GM12878 (cell line): ENCODE measurements around the gene H1-8.

Experiments
- CHD2 ChIP-seq: IDR thresholded peaks from 2 replicates; pipeline ENCODE4 v1.6.1; 2011; ENCODE audit warnings: low read depth, low read length, improper control_type of control experiment, borderline replicate concordance
- EGR1 ChIP-seq, 2 experiments: IDR thresholded peaks; 1 replicate in 1 of 2; 2 replicates in 1 of 2; pipeline ENCODE4 v1.6.1; 2011 to 2012; ENCODE audit warnings: low read depth in 2 of 2, low read length in 2 of 2, borderline replicate concordance in 1 of 2, mild to moderate bottlenecking in 1 of 2, moderate library complexity in 1 of 2
- EZH2 ChIP-seq: IDR thresholded peaks from 2 replicates; pipeline ENCODE4 v1.6.1; 2012; ENCODE audit warnings: low read depth, mild to moderate bottlenecking, control low read depth, inconsistent platforms, low read length, borderline replicate concordance; ENCODE audit not compliant: control insufficient read depth
- FOXK2 ChIP-seq: fragments of 450-650 bp; IDR thresholded peaks from 2 replicates; pipeline ENCODE4 v1.6.1; 2017; ENCODE audit warnings: mild to moderate bottlenecking, moderate library complexity
- LARP7 ChIP-seq: fragments of 450-650 bp; IDR thresholded peaks from 2 replicates; pipeline ENCODE4 v1.6.1; 2017; ENCODE audit warnings: mild to moderate bottlenecking
- PBX3 ChIP-seq: IDR thresholded peaks from 2 replicates; pipeline ENCODE4 v1.6.1; 2011; ENCODE audit warnings: mild to moderate bottlenecking, low read depth, low read length, moderate library complexity; ENCODE audit not compliant: insufficient replicate concordance
- POLR2A ChIP-seq: IDR thresholded peaks from 2 replicates; pipeline ENCODE4 v1.6.1; 2011; ENCODE audit warnings: low read depth, mild to moderate bottlenecking, low read length
- POU2F2 ChIP-seq: IDR thresholded peaks from 3 replicates; pipeline ENCODE4 v1.6.1; 2011; ENCODE audit warnings: low read depth, mild to moderate bottlenecking, low read length, borderline replicate concordance
- SIN3A ChIP-seq: IDR thresholded peaks from 2 replicates; pipeline ENCODE4 v1.6.1; 2012; ENCODE audit warnings: low read depth, low read length, improper control_type of control experiment
- SPI1 ChIP-seq: IDR thresholded peaks from 2 replicates; pipeline ENCODE4 v1.6.1; 2011; ENCODE audit warnings: low read depth, mild to moderate bottlenecking, low read length, moderate library complexity, borderline replicate concordance; ENCODE audit not compliant: insufficient read depth
- ZBTB33 ChIP-seq: fragments of 450-650 bp; IDR thresholded peaks from 2 replicates; pipeline ENCODE4 v1.6.1; 2017; ENCODE audit warnings: mild to moderate bottlenecking
- TF ChIP-seq, protein P1 (sequence below): fragments of 450-650 bp; formaldehyde crosslinking; IDR thresholded peaks from 2 replicates; pipeline ENCODE4 v1.4.0; 2022; ENCODE audit warnings: mild to moderate bottlenecking, moderate library complexity
- TF ChIP-seq, protein P2 (sequence below), 3 experiments: IDR thresholded peaks in 2 of 3; conservative IDR thresholded peaks in 1 of 3; 2 replicates each; pipeline ENCODE4 v1.5.1; 2011; ENCODE audit warnings: low read depth in 3 of 3, low read length in 3 of 3, mild to moderate bottlenecking in 3 of 3, control low read depth in 2 of 3, moderate library complexity in 2 of 3, inconsistent platforms in 1 of 3, mixed read lengths in 1 of 3; ENCODE audit not compliant: control insufficient read depth in 2 of 3, insufficient read depth in 1 of 3; ENCODE audit errors: extremely low read depth in 1 of 3
- TF ChIP-seq, protein P3 (sequence below): fragments of 150-350 bp; IDR thresholded peaks from 2 replicates; pipeline ENCODE4 v1.6.1; 2016; ENCODE audit warnings: low read depth, low read length

DNA sequence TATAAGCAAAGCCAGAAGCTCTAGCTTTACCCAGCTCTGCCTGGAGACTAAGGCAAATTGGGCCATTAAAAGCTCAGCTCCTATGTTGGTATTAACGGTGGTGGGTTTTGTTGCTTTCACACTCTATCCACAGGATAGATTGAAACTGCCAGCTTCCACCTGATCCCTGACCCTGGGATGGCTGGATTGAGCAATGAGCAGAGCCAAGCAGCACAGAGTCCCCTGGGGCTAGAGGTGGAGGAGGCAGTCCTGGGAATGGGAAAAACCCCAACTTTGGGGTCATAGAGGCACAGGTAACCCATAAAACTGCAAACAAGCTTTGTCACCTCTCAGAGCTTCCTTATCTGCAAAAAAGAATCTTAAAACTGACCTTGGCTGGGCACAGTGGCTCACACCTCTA lies 7.9 kb upstream of the H1-8 start:
- TF ChIP-seq EZH2 (no peak), EGR1 (IDR thresholded peaks at IDR 0.05; ENCODE audit: borderline replicate concordance in 1 of 2, low read depth in 2 of 2, low read length in 2 of 2) (no peak), ZBTB33 (no peak), CHD2 (no peak), FOXK2 (no peak), SIN3A (no peak), SPI1 (no peak), PBX3 (no peak), POU2F2 (no peak), POLR2A (no peak), LARP7 (no peak)
- TF ChIP-seq, protein P1, sequence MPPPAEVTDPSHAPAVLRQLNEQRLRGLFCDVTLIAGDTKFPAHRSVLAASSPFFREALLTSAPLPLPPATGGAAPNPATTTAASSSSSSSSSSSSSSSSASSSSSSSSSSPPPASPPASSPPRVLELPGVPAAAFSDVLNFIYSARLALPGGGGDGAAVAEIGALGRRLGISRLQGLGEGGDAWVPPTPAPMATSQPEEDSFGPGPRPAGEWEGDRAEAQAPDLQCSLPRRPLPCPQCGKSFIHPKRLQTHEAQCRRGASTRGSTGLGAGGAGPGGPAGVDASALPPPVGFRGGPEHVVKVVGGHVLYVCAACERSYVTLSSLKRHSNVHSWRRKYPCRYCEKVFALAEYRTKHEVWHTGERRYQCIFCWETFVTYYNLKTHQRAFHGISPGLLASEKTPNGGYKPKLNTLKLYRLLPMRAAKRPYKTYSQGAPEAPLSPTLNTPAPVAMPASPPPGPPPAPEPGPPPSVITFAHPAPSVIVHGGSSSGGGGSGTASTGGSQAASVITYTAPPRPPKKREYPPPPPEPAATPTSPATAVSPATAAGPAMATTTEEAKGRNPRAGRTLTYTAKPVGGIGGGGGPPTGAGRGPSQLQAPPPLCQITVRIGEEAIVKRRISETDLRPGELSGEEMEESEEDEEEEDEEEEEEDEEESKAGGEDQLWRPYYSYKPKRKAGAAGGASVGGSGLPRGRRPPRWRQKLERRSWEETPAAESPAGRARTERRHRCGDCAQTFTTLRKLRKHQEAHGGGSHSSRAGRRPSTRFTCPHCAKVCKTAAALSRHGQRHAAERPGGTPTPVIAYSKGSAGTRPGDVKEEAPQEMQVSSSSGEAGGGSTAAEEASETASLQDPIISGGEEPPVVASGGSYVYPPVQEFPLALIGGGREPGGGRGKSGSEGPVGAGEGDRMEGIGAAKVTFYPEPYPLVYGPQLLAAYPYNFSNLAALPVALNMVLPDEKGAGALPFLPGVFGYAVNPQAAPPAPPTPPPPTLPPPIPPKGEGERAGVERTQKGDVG (CRISPR knock-in tag): no peak
- TF ChIP-seq, protein P2, sequence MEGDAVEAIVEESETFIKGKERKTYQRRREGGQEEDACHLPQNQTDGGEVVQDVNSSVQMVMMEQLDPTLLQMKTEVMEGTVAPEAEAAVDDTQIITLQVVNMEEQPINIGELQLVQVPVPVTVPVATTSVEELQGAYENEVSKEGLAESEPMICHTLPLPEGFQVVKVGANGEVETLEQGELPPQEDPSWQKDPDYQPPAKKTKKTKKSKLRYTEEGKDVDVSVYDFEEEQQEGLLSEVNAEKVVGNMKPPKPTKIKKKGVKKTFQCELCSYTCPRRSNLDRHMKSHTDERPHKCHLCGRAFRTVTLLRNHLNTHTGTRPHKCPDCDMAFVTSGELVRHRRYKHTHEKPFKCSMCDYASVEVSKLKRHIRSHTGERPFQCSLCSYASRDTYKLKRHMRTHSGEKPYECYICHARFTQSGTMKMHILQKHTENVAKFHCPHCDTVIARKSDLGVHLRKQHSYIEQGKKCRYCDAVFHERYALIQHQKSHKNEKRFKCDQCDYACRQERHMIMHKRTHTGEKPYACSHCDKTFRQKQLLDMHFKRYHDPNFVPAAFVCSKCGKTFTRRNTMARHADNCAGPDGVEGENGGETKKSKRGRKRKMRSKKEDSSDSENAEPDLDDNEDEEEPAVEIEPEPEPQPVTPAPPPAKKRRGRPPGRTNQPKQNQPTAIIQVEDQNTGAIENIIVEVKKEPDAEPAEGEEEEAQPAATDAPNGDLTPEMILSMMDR (IDR thresholded peaks at IDR 0.05 in 2 of 3, conservative IDR thresholded peaks at IDR 0.05 in 1 of 3; ENCODE audit: control insufficient read depth in 2 of 3, extremely low read depth in 1 of 3, insufficient read depth in 1 of 3, low read depth in 3 of 3, low read length in 3 of 3): no peak
- TF ChIP-seq, protein P3, sequence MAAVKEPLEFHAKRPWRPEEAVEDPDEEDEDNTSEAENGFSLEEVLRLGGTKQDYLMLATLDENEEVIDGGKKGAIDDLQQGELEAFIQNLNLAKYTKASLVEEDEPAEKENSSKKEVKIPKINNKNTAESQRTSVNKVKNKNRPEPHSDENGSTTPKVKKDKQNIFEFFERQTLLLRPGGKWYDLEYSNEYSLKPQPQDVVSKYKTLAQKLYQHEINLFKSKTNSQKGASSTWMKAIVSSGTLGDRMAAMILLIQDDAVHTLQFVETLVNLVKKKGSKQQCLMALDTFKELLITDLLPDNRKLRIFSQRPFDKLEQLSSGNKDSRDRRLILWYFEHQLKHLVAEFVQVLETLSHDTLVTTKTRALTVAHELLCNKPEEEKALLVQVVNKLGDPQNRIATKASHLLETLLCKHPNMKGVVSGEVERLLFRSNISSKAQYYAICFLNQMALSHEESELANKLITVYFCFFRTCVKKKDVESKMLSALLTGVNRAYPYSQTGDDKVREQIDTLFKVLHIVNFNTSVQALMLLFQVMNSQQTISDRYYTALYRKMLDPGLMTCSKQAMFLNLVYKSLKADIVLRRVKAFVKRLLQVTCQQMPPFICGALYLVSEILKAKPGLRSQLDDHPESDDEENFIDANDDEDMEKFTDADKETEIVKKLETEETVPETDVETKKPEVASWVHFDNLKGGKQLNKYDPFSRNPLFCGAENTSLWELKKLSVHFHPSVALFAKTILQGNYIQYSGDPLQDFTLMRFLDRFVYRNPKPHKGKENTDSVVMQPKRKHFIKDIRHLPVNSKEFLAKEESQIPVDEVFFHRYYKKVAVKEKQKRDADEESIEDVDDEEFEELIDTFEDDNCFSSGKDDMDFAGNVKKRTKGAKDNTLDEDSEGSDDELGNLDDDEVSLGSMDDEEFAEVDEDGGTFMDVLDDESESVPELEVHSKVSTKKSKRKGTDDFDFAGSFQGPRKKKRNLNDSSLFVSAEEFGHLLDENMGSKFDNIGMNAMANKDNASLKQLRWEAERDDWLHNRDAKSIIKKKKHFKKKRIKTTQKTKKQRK: no peak
